ENCODE data around the gene DNAJC5.
A peak's percentile ranks its signal among the peaks of the same experiment; 100 is the strongest.
"Not testable (repeated sequence)": the region's sequence is repeated elsewhere in the genome, so short reads cannot be mapped to it uniquely, and the experiment has no call there.

DNAJC5 gene

GRCh38 chr20:63969838-63970713, 75.2 kb downstream of the DNAJC5 start, which contains the start of gene ZNF512B:
ZNF512B (minus strand) TSS chr20:63969930; CDS start chr20:63967950, 1,980 bp downstream.
- no peak for DNase-seq

GRCh38 chr20:63970714-63971431, 75.9 kb downstream of the DNAJC5 start:
- DNase-seq = no peak

GRCh38 chr20:63971960-63972311, 77.0 kb downstream of the DNAJC5 start:
- not testable (repeated sequence) for DNase-seq

- DNase-seq = no peak
These were observed 77.6 kb downstream of the DNAJC5 start for GRCh38 chr20:63972312-63973159.

GRCh38 chr20:63973160-63973479, 78.2 kb downstream of the DNAJC5 start:
- DNase-seq = no peak

- peak; percentile 37 for DNase-seq
These were observed 78.9 kb downstream of the DNAJC5 start for GRCh38 chr20:63973636-63974401.

- DNase-seq = no peak
These were observed 79.7 kb downstream of the DNAJC5 start for GRCh38 chr20:63974402-63975200.

- not testable (repeated sequence) for DNase-seq
These were observed 81.6 kb downstream of the DNAJC5 start for GRCh38 chr20:63976511-63976910.

GRCh38 chr20:63976980-63977738, 82.2 kb downstream of the DNAJC5 start:
- no peak for DNase-seq

- DNase-seq = no peak
These were observed 82.9 kb downstream of the DNAJC5 start for GRCh38 chr20:63977739-63978276.

- no peak for DNase-seq
These were observed 83.6 kb downstream of the DNAJC5 start for GRCh38 chr20:63978319-63979228.

GRCh38 chr20:63979229-63979556, 84.3 kb downstream of the DNAJC5 start:
- DNase-seq = no peak

GRCh38 chr20:63979557-63980316, 84.8 kb downstream of the DNAJC5 start, which contains the start of gene SAMD10:
SAMD10 (minus strand) TSS chr20:63979642; CDS start chr20:63979467, 175 bp downstream.
- DNase-seq = no peak

- DNase-seq = no peak
These were observed 85.4 kb downstream of the DNAJC5 start for GRCh38 chr20:63980317-63980805.

- DNase-seq = peak; percentile 95
These were observed 86.1 kb downstream of the DNAJC5 start, which contains the start of gene PRPF6 for GRCh38 chr20:63980806-63981728. PRPF6 (plus strand) TSS chr20:63981132; CDS start chr20:63981246, 114 bp downstream.

- no peak for DNase-seq
These were observed 88.0 kb downstream of the DNAJC5 start for GRCh38 chr20:63982937-63983336.
